Activated CD4-positive, CD25-positive, alpha-beta regulatory T cell treated with anti-CD3 and anti-CD28 coated beads, Interleukin-2, amount 50 U/mL, for 72 hours (primary cell): ENCODE data around the gene KCNJ9.

Source experiments
- DNase-seq: peaks from one replicate; pipeline ENCODE4 v3.0.0; 2021

The KCNJ9 gene

DNA sequence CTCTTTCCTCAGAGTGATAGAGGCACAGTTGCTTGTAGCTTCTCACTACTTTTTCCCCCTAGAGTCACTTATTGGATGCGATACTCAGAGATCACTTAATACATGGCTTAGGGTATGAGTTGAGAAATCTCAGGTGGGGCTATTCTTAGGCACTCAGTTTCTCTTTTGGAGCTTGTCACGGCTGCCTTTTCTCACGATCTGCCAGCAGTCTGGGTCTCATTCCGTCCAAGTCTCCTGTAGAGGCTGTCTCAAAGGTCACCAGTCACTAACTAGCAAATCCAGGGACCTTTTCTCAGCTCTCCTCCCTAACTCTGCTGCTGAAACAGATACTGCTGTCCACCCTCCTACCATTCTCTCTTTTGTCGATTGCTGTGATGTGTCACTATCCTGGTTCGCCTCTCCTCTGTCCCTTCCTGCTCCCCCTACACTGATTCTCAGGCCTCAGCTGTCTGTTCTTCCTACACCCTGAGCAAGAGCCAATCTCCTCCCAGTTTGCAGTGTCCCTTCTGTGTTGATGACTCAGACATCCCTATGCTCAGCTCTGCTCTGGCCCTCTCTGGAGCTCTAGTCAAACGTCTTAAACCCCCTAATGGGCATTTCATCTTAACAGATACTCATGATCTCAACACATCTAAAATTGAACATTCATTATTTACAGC, 46.7 kb downstream of the KCNJ9 start:
- DNase-seq, result no peak

DNA sequence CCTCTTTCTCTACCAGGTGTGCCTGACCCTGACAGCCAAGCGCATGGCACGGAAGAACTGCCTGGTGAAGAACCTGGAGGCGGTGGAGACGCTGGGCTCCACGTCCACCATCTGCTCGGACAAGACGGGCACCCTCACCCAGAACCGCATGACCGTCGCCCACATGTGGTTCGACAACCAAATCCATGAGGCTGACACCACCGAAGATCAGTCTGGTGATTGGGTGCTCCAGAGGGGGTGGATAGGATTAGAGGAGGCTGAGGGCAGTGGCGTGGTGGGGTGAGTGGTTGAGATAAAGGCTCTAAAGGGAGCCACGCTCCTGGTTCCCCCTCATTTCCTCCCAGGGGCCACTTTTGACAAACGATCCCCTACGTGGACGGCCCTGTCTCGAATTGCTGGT, 47.3 kb downstream of the KCNJ9 start:
- no peak for DNase-seq

DNA sequence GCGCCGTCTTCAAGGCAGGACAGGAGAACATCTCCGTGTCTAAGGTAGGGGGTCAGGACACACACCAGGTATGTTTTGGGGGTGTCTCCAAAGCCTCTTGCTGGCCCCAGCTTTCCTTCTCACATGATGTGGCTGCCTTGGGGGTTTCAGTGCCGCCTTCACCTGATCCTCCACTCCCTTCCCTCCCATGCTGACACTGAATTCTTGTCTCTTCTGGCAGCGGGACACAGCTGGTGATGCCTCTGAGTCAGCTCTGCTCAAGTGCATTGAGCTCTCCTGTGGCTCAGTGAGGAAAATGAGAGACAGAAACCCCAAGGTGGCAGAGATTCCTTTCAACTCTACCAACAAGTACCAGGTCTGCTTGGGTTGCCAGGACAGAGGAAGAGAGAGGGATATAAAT, 47.7 kb downstream of the KCNJ9 start:
- no peak for DNase-seq

DNA sequence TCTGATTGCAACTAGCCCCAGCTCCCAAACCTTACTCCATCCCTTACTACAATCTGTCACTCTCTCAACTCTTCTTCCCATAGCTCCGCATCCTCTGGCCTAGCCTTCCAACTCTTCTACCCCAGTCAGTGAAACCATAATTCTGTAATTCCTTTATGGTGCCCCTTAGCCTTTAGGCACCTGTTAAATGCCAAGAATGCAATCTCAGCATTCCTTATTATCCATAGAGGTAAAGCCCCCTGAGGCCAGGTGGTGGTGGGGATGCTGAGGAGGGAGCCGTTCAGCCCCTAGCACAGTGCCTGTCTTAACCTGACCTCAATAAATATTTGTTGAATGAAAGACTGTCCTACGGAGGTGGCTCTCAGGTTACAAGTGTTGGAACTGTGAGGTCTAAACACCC, 48.2 kb downstream of the KCNJ9 start:
- no peak for DNase-seq

DNA sequence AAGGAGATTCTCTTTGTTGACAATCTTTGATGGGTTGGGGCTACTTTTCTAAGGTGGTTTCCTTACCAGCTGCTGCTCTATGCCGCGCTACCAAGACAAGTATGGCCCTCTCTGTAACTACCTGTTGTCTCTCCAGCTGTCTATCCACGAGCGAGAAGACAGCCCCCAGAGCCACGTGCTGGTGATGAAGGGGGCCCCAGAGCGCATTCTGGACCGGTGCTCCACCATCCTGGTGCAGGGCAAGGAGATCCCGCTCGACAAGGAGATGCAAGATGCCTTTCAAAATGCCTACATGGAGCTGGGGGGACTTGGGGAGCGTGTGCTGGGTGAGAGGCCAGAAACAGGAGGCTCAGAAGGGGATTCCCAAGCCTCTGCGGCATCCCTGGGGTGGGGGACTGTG, 48.6 kb downstream of the KCNJ9 start:
- DNase-seq, result no peak

DNA sequence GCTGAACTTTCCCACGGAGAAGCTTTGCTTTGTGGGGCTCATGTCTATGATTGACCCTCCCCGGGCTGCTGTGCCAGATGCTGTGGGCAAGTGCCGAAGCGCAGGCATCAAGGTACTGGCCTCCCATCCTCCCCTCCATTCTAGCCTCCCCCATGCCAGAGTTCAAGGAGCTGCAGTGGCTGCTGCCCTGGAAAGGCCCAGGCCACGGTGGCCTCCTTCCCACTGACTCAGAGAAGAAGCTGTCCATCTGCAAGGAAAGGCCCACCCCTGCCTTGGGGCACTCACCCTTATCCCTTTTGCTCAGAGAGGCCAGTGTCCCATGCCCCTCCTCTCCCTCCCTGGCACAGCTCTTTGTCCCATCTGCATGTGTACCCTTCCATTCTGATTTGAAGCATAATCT, 49.1 kb downstream of the KCNJ9 start:
- DNase-seq, result no peak

DNA sequence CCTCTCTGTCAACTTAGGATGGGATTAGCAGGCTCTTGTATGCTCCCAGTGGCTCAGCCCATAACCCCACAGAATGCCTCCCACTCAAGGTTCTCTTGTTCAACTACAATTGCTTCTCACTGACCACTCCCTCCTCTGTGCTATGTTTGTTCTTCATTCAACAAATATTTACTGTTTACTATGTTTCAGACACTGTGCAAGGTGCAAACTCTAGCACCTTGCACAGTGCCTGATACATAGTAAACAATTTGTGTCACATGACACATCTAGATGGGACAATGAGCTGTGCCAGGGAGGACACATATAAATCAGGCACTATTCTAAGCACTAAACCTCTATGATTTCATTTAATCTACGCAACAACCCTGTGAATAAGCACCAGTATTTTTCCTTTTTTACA, 49.6 kb downstream of the KCNJ9 start:
- DNase-seq, result no peak

DNA sequence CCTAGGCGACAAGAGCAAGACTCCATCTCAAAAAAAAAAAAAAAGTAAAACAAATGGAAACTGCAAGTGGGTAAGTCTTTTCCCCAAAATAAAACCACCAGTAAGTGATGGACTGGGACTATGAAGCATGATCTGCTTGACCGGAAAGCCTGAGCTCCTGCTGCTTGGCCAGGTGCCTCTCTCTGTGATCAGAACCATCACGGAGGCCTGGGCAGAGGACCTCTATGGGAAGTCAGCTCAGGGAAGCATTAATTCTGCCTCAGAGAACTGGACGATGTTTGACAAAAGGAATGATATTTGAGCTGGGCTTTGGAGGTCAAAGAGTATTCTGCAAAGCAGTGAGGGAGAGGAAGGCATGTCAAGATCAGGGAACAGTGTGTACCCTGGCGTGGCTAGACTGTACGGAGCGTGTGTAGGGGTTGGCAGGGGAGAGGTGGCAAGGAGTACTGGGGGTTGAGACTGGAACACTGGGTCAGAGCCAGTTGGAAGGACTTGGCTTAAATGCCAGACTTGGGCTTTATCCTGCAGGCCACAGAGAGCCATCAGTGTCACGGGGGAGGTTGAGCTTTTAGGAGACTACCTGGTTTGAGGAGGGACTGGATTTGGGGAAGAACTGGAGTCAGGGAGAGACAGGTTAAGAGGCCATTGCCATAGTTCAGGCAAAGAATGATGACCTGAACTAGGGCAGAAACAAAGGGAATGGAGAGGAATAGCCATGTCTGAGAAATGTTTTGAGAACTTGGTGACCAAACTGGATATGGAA, 50.6 kb downstream of the KCNJ9 start:
- no peak for DNase-seq

DNA sequence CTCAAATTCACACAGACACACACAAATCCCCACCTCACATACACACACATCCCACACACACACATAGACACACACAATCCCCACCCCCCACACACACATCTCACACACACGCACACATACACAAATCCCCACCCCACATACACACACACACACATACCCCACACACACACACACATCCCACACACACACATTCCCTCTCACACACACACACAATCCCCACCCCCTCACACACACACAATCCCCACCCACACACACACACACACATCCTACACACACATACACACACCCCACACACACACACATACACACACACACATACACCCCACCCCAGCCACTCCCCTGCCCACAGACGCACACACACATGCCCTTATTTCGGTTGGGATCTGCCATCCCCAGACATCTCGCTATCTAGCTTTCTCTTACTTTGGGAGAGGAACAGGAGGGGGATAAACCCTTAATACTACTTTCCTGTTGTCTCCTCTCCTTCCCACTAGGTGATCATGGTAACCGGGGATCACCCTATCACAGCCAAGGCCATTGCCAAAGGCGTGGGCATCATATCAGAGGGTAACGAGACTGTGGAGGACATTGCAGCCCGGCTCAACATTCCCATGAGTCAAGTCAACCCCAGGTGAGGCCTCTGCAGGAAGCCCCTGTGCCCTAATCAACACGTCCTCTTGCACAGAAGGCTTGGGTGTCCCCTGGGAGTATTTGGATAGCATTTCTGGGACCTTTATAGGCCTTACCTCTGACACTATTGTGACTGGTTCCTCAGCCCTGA, 52.8 kb downstream of the KCNJ9 start:
- DNase-seq, result no peak

DNA sequence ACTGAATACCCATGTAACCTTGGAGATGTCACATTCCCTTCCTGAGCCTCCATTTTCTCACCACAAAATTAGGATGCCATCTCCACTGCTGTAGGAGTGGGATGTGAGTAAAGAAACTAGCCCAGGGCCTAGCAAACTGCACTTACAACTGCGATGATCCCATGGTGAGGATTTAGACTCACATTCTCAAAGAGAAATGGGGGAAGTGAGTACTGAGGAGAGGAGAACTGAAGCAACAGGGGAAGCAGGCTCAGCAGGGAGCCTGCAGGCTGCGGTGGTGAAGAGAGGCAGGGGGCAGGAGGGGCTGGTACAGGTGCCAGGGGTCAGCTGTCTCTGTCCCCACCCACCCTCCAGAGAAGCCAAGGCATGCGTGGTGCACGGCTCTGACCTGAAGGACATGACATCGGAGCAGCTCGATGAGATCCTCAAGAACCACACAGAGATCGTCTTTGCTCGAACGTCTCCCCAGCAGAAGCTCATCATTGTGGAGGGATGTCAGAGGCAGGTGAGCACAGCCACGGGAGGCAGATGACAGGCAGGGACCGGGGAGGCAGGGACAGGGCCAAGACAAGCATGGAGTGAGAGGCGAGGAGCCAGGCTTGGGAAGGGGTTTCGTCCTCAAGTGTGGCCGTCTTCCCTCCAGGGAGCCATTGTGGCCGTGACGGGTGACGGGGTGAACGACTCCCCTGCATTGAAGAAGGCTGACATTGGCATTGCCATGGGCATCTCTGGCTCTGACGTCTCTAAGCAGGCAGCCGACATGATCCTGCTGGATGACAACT, 53.6 kb downstream of the KCNJ9 start:
- DNase-seq, result no peak

DNA sequence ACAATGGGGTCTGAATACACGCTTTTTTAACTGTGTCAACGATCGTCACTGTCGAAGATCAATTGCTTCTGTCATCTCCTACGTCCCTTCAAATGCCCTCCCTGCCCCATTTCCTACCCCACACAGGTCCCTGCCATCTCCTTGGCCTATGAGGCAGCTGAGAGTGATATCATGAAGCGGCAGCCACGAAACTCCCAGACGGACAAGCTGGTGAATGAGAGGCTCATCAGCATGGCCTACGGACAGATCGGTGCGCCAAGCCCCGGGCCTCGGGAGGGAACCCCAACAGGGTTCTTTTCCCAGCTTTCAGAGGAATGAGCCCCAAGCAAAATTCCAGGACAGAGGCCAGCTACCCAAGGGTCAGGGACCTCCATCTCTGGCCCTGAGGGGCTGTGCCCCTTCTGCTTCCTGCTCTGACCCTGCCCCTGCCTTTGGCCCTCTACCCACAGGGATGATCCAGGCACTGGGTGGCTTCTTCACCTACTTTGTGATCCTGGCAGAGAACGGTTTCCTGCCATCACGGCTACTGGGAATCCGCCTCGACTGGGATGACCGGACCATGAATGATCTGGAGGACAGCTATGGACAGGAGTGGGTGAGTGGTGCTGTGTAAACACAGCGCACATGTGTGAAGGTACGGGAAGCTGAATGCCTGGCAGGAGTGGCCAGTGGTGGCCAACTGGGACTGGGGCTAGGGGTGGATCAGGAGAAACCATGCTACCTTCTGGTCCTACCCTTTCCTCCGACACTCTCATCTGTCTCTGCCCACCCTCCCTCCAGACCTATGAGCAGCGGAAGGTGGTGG, 55.0 kb downstream of the KCNJ9 start:
- no peak for DNase-seq

DNA sequence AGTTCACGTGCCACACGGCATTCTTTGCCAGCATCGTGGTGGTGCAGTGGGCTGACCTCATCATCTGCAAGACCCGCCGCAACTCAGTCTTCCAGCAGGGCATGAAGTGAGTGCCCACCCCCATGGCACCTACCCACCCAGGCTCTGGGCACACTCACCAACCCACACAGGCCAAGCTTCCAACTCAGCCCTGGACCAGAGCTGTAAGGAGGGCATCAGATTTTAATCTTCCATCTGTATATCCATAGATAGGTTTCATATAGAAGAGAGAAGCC, 55.5 kb downstream of the KCNJ9 start:
- no peak for DNase-seq

DNA sequence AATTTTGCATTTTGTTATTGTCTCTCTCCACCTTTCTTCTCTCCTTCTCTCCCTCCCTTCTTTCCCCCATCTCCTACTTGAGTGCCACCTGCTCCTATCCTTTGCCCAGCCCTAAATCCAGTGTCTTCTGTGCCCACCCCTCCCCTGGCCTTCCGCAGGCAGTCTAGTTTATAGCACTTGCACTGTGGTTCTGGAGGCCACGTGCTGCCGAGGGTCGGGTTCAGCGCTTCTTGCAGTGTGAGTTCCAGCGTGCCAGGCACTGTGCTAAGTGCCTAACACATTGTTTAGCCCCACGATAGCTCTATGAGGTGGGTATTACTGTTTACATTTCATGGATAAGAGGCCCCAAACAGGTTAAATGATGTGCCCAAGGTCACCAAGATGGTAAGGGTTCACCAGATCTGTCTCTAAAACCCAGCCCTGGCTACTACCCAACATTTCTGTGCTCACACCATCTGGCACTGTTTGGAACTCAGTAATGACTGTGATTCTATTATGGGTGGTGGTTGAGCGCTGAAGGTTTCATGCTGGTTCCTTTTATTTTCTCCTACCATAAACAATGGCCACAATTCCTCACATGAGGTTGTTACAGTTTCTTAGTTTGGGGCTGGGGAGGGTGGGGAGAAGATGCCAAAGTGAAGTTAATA, 56.0 kb downstream of the KCNJ9 start:
- DNase-seq, result no peak

DNA sequence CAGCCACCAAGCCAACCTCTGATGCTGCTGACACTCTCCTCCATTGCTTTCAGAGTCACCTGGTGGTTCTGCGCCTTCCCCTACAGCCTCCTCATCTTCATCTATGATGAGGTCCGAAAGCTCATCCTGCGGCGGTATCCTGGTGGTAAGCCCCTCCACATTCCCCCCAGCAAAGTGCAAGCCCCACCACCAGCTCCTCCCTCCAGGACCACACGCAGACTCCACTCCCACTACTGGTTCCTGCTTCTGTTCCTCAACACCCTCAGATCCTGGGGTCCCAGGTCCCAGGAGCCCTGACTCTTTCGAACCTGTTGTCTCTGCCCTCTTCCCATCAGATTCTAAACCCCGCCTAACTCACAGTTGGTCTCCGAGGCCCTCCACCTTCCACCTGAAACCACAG, 58.5 kb downstream of the KCNJ9 start:
- no peak for DNase-seq
